OCI-M2 (cell line): ENCODE measurements around the gene ARHGEF37.
A peak's percentile ranks its signal among the peaks of the same experiment; 100 is the strongest.
"Not testable (repeated sequence)": the region's sequence is repeated elsewhere in the genome, so short reads cannot be mapped to it uniquely, and the experiment has no call there.

ENCODE experiments used
- DNase-seq: peaks from one replicate; lab custom pipeline; 2025; ENCODE audit not compliant: unreplicated experiment; lab: John Stamatoyannopoulos, UW

Gene ARHGEF37

DNA sequence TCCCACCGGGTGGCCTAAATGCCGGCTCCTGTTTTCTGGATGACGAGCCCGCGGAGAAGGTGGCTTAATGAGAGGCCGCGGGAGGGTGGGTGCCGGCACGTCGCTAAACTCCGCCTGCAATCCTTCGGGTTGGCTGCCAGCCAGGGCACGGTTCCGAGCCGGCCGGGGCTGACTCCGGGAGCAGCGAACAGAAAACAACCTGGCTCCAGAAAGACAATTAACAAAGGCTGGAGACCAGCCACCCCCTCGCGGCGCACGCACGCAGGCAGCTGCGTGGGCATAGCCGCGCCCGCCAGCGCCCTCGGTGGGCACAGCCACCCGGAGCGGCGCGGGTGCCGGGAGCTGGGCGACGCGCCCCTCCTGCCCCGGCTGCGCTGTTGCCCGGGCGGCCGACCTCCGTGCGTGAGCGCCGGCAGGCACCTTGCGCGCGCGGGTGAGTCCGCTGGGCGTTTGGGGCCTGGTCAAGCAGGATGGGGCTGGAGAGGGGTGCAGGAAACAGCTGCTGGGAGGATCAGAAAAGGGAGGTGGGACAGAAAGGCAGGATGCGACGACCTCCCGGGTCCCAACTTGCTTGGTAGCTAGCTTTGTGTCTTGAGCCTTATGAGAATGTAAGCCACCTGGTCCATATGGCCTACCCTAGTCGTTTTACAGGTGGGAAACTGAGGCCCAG is at the start of gene ARHGEF37:
Gene ARHGEF37 (plus strand): TSS at position 307 of the 670 bp plus-strand sequence. CDS start 16,272 bp downstream, outside the sequence.
- DNase-seq = no peak

GRCh38 chr5:149532413-149532812 is 48.9 kb upstream of the ARHGEF37 start:
- DNase-seq = no peak

DNA sequence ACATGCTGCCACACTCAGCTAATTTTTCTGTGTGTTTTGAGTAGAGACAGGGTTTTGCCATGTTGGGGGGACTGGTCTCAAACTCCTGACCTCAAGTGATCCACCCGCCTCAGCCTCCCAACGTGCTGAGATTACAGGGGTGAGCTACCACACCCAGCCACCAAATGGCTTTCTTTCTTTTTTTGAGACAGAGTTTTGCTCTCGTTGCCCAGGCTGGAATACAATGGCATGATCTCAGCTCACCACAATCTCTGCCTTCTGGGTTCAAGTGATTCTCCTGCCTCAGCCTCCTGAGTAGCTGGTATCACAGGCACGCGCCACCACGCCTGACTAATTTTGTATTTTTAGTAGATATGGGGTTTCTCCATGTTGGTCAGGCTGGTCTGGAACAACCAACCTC is 45.5 kb upstream of the ARHGEF37 start:
- not testable (repeated sequence) for DNase-seq

- DNase-seq = no peak
These were observed 43.8 kb upstream of the ARHGEF37 start for GRCh38 chr5:149537374-149537975.

GRCh38 chr5:149540089-149540488 is 41.2 kb upstream of the ARHGEF37 start:
- no peak for DNase-seq

- no peak for DNase-seq
These were observed 39.4 kb upstream of the ARHGEF37 start for GRCh38 chr5:149541893-149542292.

DNA sequence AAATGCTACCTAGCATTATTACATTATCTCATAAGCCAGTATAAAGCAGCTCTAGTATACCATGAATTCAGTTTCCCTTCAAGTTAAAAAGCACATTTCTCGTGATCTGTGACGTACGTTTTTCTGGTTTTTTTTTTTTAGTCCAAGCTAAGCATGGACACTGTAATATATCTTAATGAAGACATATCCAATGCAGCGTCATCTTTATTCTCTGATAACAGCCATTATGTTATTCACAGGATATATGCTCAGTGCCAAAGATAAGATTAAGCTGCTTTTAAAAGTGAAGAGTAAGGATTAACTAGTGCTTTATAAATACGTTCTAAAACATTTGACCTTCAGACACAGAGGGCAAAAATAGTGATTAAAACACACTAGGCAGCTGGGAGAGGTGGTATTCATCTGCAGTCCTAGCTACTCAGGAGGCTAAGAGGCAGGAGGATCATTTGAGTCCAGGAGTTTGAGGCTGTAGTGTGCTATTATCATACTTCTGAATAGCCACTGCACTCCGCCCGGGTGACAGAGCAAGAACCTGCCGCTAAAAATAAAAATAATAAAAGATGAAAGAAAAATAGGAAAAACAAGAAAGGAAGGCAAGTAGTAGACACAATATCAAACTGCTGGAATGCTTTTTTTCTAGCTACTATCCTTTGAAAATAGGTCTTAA is 37.8 kb upstream of the ARHGEF37 start:
- no peak for DNase-seq

- DNase-seq = no peak
These were observed 37.3 kb upstream of the ARHGEF37 start for GRCh38 chr5:149544028-149544420.

- DNase-seq = no peak
These were observed 36.0 kb upstream of the ARHGEF37 start for GRCh38 chr5:149545327-149545726.

GRCh38 chr5:149546974-149547373 is 34.3 kb upstream of the ARHGEF37 start:
- no peak for DNase-seq

DNA sequence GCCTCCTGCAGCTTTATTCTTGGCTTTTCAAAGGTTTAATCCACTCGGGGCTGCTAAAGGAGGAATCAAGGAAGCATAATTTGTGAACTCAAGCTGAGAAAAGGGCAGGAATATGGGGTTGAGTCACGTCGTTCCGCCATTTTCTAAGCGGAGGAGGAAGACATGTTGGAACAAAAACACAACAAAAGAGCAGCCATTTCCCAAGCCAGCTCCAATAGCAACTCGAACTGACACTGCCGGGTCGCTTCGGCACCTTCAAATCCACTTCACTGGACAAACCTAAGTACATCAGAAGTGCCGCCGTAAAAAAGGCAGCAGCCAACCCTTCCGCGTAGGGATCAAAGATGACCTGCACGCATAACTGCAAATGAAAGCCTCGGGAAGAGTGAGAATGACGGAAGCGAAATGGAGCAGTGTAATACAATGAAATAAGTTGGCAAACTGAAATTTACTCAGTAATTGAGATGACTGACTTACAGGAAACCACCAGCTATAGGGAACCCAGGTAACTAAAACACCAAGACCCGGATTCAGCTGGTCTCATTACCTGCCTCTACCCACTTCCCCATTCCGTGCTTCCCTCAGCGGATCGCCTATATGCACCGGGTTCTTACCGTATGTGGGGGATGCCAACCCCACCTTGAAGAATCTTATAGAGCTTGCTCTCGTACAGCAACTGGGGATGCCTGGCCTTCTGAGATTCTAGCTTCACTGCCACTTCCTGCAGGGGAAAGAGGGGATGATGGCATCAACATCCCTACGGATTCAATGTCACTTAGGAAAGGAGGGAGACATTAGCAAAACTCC is 31.6 kb upstream of the ARHGEF37 start:
- DNase-seq = no peak

DNA sequence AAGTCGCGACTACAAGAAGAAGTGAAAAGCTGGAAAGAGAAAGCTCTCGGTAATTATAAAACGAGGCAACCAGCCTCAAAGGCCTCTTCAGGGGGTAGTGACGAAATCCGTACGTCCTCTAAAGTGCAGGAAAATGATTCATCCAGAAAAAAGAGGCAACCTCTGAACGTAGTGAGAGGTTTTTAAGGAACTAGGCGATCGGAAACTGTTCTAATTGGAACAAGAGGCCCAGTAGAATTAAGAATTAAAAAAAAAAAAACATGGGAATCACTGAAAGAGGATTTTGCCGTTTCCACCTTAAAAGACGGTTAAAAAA is 31.1 kb upstream of the ARHGEF37 start:
- no peak for DNase-seq

DNA sequence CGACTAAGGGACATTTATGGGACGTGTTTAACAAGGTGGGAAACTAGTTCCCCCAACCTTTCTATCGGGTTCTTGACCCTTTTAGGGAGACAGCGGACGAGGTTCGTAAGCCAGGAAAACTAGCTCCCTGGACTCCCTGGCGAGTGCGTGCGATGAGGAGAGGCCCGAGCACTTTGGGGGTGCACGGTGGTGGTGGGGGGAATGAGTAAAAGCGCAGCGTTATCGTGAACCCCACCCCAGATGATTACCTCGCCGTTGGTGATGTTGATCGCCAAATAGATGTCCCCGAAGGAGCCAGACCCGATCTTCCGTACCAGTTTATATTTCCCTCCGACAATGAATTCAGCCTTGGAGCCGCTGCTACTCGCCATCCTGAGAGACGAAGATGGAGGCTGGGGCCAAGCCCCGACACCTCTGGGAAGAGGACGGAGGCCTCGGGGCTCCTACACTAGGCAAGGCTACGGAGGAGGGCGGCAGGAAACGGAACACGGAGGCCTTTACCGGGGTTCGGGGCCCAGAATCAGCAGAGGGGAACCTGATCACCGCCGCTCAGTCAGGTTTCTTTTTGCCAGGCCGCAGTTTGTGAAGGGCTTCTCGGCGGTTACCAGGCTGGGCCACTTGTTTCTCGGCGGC is 30.6 kb upstream of the ARHGEF37 start:
- DNase-seq = no peak

DNA sequence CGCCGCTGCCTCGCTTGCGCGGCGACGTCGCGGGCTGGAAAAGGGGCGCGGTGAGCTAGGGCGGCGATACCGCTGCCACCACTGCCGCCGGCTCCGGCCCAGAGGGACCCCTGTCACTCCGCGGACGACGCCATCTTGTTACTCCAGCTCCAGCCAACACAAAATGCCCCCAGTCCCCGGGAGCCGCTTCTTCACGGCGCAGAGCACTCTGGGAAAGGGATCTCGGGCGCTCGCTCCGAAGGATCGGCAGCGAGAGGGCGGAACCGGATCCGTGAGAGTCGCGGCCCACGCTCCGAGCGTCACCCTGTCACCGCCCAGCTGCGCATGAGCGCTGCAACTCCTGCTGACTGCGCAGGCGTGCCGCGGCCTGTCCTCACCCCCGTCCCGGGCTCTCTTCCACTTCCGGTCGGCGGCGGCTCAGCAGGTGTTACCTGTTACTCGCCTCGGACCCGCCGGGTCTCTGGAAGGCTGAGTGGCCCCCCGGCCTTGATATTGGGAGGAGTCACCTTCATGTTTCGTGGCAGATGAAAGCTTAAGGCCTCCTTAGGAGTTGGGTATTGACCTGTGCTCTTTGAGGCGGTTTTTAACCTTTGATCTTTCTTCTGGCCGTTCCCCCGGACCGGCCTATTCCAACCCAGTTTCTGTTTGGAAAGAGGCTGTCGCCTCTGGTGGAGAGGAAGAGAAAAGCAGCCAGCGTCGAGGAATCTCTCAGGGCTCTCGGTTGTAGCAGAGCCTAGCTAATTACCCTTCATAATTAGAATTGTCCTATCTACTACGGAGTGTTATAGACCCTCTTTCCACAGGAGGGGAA is 29.9 kb upstream of the ARHGEF37 start, which contains the start of gene CSNK1A1:
Gene CSNK1A1 (minus strand): TSS at position 213 of the 811 bp plus-strand sequence. CDS start 475 bp downstream, outside the sequence.
- peak; percentile 94 for DNase-seq

- no peak for DNase-seq
These were observed 29.2 kb upstream of the ARHGEF37 start for GRCh38 chr5:149552038-149552494.

GRCh38 chr5:149552553-149553160 is 28.6 kb upstream of the ARHGEF37 start:
- DNase-seq = no peak

DNA sequence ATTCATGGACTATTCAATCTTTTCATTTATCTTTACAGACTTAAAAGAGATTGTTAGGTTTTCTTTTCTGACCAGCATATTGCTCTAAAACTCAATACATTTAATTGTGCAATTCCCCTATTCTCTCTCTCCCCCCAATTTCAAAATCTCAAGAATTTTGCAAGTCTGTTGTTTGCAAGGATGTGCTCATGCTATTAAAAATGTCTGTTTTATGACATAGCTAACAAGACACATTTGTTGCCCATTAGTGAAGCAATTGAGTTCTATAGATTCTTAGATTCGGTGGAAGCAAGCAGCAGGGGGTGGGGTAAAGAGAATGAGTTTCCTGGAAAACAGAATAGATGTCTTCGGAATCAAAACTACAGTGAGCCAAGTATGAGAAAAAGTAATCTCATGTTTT is 21.6 kb upstream of the ARHGEF37 start:
- DNase-seq = no peak

DNA sequence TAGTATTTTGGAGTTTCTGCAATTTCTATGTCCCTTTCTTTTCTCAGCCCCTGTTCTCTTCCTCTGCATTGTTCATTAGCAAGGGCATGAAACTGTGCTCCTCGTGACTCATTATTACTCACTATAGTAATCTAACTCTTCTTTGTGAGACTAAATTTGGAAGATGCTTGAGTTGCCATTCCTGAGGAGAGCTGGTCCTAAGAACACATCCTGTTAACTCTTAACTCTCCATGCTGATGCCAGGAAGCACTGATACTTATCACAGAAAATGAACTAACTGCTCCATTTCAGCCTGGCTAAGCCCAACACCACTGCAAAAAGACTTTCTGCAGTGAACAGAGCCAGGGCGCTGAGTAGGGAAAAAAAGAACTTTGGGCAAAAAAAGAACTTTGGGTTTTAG is 19.4 kb upstream of the ARHGEF37 start:
- DNase-seq = no peak

DNA sequence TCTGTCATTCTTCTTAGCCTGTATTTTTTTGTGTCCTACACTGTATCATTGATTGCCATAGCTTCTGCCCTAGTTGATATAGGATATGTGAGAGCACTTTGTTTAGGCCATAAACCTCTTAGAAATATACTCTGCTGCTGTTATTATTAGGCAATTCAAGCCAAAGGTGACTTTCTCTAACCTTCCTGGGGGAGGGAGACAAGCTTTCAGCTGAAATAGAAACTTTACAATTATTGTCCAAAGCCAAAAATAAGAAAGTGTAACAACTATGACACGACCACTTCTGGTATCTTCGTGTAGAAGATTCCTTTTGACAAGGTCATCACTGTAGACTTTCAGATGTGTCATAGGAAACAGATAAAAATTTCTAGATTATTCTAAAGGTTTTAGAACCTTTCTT is 17.8 kb upstream of the ARHGEF37 start:
- DNase-seq = no peak
